Astrocyte (in vitro differentiated cells and primary cell): Measurements from ENCODE around the gene C22orf39. TPM values are rescaled to one million over a fixed set of nuclear protein-coding genes. Genes with fewer than 3 reads are reported as not detected.
A peak's percentile ranks its signal among the peaks of the same experiment; 100 is the strongest.

Experiments used
- DNase-seq: peaks from one replicate; pipeline ENCODE4 v3.0.0-alpha.2; 2010; ENCODE audit warnings: low read depth
- FAIRE-seq: peaks from 2 replicates; lab custom pipeline; 2011; peaks lifted over from hg19 to GRCh38; lab: Jason Lieb, UNC
- H2AFZ ChIP-seq: 2 replicates; pipeline ENCODE4 v1.6.0; 2012; ENCODE audit warnings: low read depth, low read length, inconsistent platforms
- H3K27ac ChIP-seq: 2 replicates; pipeline ENCODE4 v1.5.1; 2011; ENCODE audit warnings: low read depth, low read length, inconsistent platforms
- H3K27me3 ChIP-seq: 2 replicates; pipeline ENCODE4 v1.6.0; 2011; ENCODE audit warnings: low read length, inconsistent platforms; ENCODE audit not compliant: insufficient read depth
- H3K36me3 ChIP-seq: 2 replicates; pipeline ENCODE4 v1.5.1; 2011; ENCODE audit warnings: low read length, inconsistent platforms; ENCODE audit not compliant: insufficient read depth
- H3K4me1 ChIP-seq: 2 replicates; pipeline ENCODE4 v1.5.1; 2011; ENCODE audit warnings: low read length, inconsistent platforms; ENCODE audit not compliant: insufficient read depth
- H3K4me2 ChIP-seq: 2 replicates; pipeline ENCODE4 v1.6.0; 2012; ENCODE audit warnings: low read length, inconsistent platforms
- H3K4me3 ChIP-seq: 2 replicates; pipeline ENCODE4 v1.5.1; 2011; ENCODE audit warnings: low read depth, mild to moderate bottlenecking, low read length, inconsistent platforms; ENCODE audit not compliant: insufficient read depth
- H3K79me2 ChIP-seq: 2 replicates; pipeline ENCODE4 v1.6.0; 2012; ENCODE audit warnings: mild to moderate bottlenecking, low read length, inconsistent platforms; ENCODE audit not compliant: insufficient read depth
- H3K9ac ChIP-seq: 2 replicates; pipeline ENCODE4 v1.6.0; 2012; ENCODE audit warnings: mild to moderate bottlenecking, low read length, inconsistent platforms
- H3K9me3 ChIP-seq: 2 replicates; pipeline ENCODE4 v1.5.1; 2012; ENCODE audit warnings: low read depth, mild to moderate bottlenecking, low read length, inconsistent platforms; ENCODE audit not compliant: insufficient read depth
- H4K20me1 ChIP-seq: 2 replicates; pipeline ENCODE4 v1.6.0; 2012; ENCODE audit warnings: low read length, inconsistent platforms; ENCODE audit not compliant: insufficient read depth
- H3K27ac Mint-ChIP-seq: one replicate; pipeline ENCODE4 v1.8.0; 2021; ENCODE audit warnings: mild to moderate bottlenecking, mixed read lengths; ENCODE audit not compliant: unreplicated experiment
- H3K27me3 Mint-ChIP-seq: one replicate; pipeline ENCODE4 v1.8.0; 2021; ENCODE audit warnings: low read depth, mixed read lengths; ENCODE audit not compliant: unreplicated experiment
- H3K36me3 Mint-ChIP-seq: one replicate; pipeline ENCODE4 v1.8.0; 2021; ENCODE audit warnings: low read depth, mixed read lengths; ENCODE audit not compliant: unreplicated experiment
- H3K4me1 Mint-ChIP-seq: one replicate; pipeline ENCODE4 v1.8.0; 2021; ENCODE audit warnings: low read depth, mixed read lengths; ENCODE audit not compliant: unreplicated experiment
- H3K4me3 Mint-ChIP-seq: one replicate; pipeline ENCODE4 v1.8.0; 2021; ENCODE audit warnings: mild to moderate bottlenecking, moderate library complexity, mixed read lengths; ENCODE audit not compliant: unreplicated experiment
- H3K9me3 Mint-ChIP-seq: one replicate; pipeline ENCODE4 v1.8.0; 2021; ENCODE audit warnings: mild to moderate bottlenecking, mixed read lengths; ENCODE audit not compliant: unreplicated experiment
- EZH2 ChIP-seq: IDR thresholded peaks from 2 replicates; pipeline ENCODE4 v1.6.1; 2012; ENCODE audit warnings: mild to moderate bottlenecking, low read length, inconsistent platforms; ENCODE audit not compliant: insufficient read depth
- total RNA-seq: library from RNA; stranded (reverse); gene quantifications from 2 replicates; pipeline ENCODE4 v1.2.1, GENCODE V29; 2021
- TF ChIP-seq, protein P1 (sequence below): IDR thresholded peaks from 2 replicates; pipeline ENCODE4 v1.5.1; 2011; ENCODE audit warnings: low read depth, mild to moderate bottlenecking, inconsistent platforms, low read length, moderate library complexity; ENCODE audit not compliant: insufficient read depth

The C22orf39 gene
- total RNA-seq, 1 donor from 2014 or later: 14.5 TPM

DNA sequence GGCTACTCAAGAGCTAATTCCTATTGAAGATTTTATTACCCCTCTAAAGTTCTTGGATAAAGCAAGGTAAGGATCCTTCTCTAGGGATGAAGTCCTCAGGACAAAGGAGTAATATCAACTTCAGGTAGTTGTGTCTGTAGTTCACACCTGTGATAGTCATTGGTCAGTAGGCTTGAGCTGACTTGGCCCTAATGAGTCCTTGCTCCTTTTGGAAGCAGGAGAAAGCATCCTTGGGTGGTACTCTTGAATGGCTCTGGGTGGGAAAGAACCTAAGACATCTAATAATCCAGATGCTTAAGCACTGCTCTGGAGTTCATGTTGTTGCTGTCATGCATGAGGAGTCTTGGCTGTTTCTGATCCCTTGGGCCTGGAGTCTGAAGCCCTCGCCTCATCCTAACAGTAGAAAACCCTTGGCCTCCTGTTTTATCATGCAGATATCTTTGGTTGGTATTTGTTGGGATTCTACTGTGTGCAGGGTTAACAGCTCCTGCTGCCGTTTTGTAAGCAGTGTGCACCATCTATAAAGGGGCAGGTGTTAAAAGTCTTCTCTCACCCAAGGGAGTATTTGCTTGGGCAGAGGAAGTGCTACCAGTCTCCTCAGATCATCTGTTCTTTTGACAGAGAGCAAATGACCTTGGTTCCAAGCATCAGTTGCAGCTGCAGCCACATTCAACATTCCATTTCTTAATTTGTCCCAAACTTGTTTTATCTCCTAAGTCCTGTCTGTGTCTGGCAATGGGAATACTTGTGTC lies 12.5 kb downstream of the C22orf39 start:
- Histone ChIP-seq H2AFZ (no peak overlapping the region), H3K9ac (no peak overlapping the region), H3K9me3 (no peaks in the 10 kb centered on the region), H3K27ac (no peak overlapping the region), H4K20me1 (peaks cover 10% of the 10 kb centered on the region), H3K4me3 (no peak overlapping the region), H3K27me3 (no peaks in the 10 kb centered on the region), H3K4me2 (no peak overlapping the region), H3K79me2 (peaks cover 31% of the 10 kb centered on the region), H3K4me1 (peaks cover 4% of the 10 kb centered on the region), H3K36me3 (peaks cover 9% of the 10 kb centered on the region)
- FAIRE-seq: no peak
- Mint-ChIP-seq H3K36me3 (peaks cover 5% of the 10 kb centered on the region), H3K4me3 (no peak overlapping the region), H3K27me3 (no peaks in the 10 kb centered on the region), H3K9me3 (no peaks in the 10 kb centered on the region), H3K4me1 (peaks cover 12% of the 10 kb centered on the region), H3K27ac (no peak overlapping the region)
- TF ChIP-seq, protein P1, sequence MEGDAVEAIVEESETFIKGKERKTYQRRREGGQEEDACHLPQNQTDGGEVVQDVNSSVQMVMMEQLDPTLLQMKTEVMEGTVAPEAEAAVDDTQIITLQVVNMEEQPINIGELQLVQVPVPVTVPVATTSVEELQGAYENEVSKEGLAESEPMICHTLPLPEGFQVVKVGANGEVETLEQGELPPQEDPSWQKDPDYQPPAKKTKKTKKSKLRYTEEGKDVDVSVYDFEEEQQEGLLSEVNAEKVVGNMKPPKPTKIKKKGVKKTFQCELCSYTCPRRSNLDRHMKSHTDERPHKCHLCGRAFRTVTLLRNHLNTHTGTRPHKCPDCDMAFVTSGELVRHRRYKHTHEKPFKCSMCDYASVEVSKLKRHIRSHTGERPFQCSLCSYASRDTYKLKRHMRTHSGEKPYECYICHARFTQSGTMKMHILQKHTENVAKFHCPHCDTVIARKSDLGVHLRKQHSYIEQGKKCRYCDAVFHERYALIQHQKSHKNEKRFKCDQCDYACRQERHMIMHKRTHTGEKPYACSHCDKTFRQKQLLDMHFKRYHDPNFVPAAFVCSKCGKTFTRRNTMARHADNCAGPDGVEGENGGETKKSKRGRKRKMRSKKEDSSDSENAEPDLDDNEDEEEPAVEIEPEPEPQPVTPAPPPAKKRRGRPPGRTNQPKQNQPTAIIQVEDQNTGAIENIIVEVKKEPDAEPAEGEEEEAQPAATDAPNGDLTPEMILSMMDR: no peak
- TF ChIP-seq EZH2: no peak
- DNase-seq: no peak

DNA sequence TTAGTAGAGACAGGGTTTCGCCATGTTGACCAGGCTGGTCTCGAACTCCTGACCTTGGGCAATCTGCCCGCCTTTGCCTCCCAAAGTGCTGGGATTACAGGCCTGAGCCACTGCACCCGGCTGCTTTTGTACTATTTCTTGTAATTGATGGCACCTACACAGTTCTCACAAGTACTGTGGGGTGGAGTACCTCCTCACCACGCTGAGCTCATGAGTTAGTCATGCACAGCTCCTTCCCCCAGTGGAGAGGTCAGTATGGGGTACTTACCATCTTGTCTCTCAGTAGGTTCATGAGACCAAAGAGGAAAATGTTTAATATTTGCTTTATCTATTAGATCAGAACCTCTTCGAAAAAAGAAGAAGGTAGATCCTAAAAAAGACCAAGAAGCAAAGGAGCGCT lies 13.1 kb downstream of the C22orf39 start:
- TF ChIP-seq EZH2: no peak
- TF ChIP-seq, protein P1: no peak
- Mint-ChIP-seq H3K36me3 (peaks cover 5% of the 10 kb centered on the region), H3K4me1 (peaks cover 15% of the 10 kb centered on the region), H3K4me3 (peak overlapping the region; percentile 54), H3K27ac (no peak overlapping the region), H3K9me3 (no peaks in the 10 kb centered on the region), H3K27me3 (no peaks in the 10 kb centered on the region)
- Histone ChIP-seq H4K20me1 (peaks cover 16% of the 10 kb centered on the region), H3K27ac (no peak overlapping the region), H3K4me1 (peaks cover 10% of the 10 kb centered on the region), H2AFZ (no peak overlapping the region), H3K27me3 (no peaks in the 10 kb centered on the region), H3K9ac (no peak overlapping the region), H3K9me3 (no peaks in the 10 kb centered on the region), H3K79me2 (peaks cover 32% of the 10 kb centered on the region), H3K4me2 (no peak overlapping the region), H3K4me3 (no peak overlapping the region), H3K36me3 (peaks cover 9% of the 10 kb centered on the region)
- FAIRE-seq (no peak), DNase-seq (no peak)
